ENCODE measurements around the gene ZNF709. TPM values are rescaled to one million over a fixed set of nuclear protein-coding genes. Genes with fewer than 3 reads are reported as not detected.
"Not testable (repeated sequence)": the region's sequence is repeated elsewhere in the genome, so short reads cannot be mapped to it uniquely, and the experiment has no call there.

ZNF709 gene
- 5.2 and 8.1 TPM in 2 replicates for total RNA-seq

GRCh38 chr19:12484371-12485051 lies at the start of gene ZNF709:
Gene ZNF709 (minus strand): TSS chr19:12484816. CDS start chr19:12484657, 159 bp downstream.
- peak; percentile 69 for DNase-seq (ENCODE audit: low read depth)

GRCh38 chr19:12527034-12527836 lies 42.6 kb upstream of the ZNF709 start:
- DNase-seq (ENCODE audit: low read depth), result peak; percentile 46

GRCh38 chr19:12526542-12526941 lies 41.9 kb upstream of the ZNF709 start:
- DNase-seq (ENCODE audit: low read depth), result no peak

GRCh38 chr19:12521996-12522395 lies 37.4 kb upstream of the ZNF709 start:
- DNase-seq (ENCODE audit: low read depth), result no peak

GRCh38 chr19:12513531-12514061 lies 29.0 kb upstream of the ZNF709 start:
- no peak for DNase-seq (ENCODE audit: low read depth)

- DNase-seq (ENCODE audit: low read depth), result no peak
Measured at GRCh38 chr19:12497032-12497431, 12.4 kb upstream of the ZNF709 start.

- DNase-seq (ENCODE audit: low read depth), result no peak
Measured at GRCh38 chr19:12496480-12496879, 11.9 kb upstream of the ZNF709 start.

- peak; percentile 82 for DNase-seq (ENCODE audit: low read depth)
Measured at GRCh38 chr19:12495002-12495802, 10.6 kb upstream of the ZNF709 start.

- DNase-seq (ENCODE audit: low read depth), result no peak
Measured at GRCh38 chr19:12494260-12494860, 9.7 kb upstream of the ZNF709 start.

- DNase-seq (ENCODE audit: low read depth), result not testable (repeated sequence)
Measured at GRCh38 chr19:12486265-12486783, 1.7 kb upstream of the ZNF709 start.

GRCh38 chr19:12485571-12485970 lies 955 bp upstream of the ZNF709 start:
- no peak for DNase-seq (ENCODE audit: low read depth)

- DNase-seq (ENCODE audit: low read depth), result peak; percentile 10
Measured at GRCh38 chr19:12485052-12485416, 418 bp upstream of the ZNF709 start.

- DNase-seq (ENCODE audit: low read depth), result no peak
Measured at GRCh38 chr19:12484011-12484370, 625 bp downstream of the ZNF709 start.

GRCh38 chr19:12482509-12482886 lies 2.1 kb downstream of the ZNF709 start:
- no peak for DNase-seq (ENCODE audit: low read depth)

- no peak for DNase-seq (ENCODE audit: low read depth)
Measured at GRCh38 chr19:12481781-12482508, 2.7 kb downstream of the ZNF709 start.

- DNase-seq (ENCODE audit: low read depth), result no peak
Measured at GRCh38 chr19:12478234-12478941, 6.2 kb downstream of the ZNF709 start.

- not testable (repeated sequence) for DNase-seq (ENCODE audit: low read depth)
Measured at GRCh38 chr19:12467651-12468050, 17.0 kb downstream of the ZNF709 start.

GRCh38 chr19:12465211-12465610 lies 19.4 kb downstream of the ZNF709 start:
- DNase-seq (ENCODE audit: low read depth), result no peak

GRCh38 chr19:12464769-12465168 lies 19.8 kb downstream of the ZNF709 start:
- DNase-seq (ENCODE audit: low read depth), result no peak

- not testable (repeated sequence) for DNase-seq (ENCODE audit: low read depth)
Measured at GRCh38 chr19:12464139-12464538, 20.5 kb downstream of the ZNF709 start.

All from renal cortical epithelial cell (primary cell).